ENCODE results near the gene CTCF. TPM values are rescaled to one million over a fixed set of nuclear protein-coding genes. Genes with fewer than 3 reads are reported as not detected.
A peak's percentile ranks its signal among the peaks of the same experiment; 100 is the strongest.

CTCF gene
- total and polyA plus RNA-seq, 2 experiments from 2014 or later, result 64.5 to 72.3 TPM

DNA sequence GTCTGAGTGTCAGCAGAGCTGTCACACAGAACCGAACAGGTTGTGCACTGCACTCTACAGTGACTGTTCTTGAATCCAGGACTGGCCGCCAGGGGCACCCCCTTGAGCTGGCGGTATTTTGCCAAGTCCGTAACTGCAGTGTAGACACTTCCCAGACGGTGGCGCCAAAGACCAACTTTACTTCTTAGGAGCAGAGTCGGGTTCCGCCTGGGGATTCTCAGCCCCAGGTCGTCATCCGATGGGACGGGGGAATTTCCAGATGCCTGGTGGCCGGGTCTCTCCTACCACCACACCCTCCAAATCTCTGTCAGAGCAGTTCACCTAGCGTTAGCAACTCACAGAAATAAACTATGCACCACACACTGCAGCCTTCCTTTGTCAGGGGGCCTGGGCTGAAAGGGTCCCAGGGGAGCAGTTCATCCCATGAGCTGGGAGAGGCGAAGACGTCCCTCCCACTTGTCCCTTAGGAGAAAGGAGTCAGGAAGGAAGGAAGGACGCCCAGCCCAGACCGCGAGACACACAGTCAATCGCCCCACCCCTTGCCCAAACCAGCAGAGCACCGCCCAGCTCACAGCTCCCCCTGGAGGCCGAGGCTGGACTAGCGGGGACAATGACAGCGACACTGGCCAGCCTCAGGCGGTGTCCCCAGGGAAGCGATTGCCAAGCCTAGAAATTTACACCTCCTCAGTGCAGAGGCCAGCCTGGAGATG is 41.1 kb upstream of the CTCF start:
- Mint-ChIP-seq H3K36me3 (ENCODE audit: low read depth) (no peaks in the 10 kb centered on the region), H3K4me3 (peak overlapping the region; percentile 75), H3K27ac (peak overlapping the region; percentile 95), H3K9me3 (no peaks in the 10 kb centered on the region; the same call in 2 of the 3 replicates), H3K27me3 (ENCODE audit: insufficient read depth, low read depth, poor library complexity) (peaks cover 64% of the 10 kb centered on the region), H3K4me1 (no peaks in the 10 kb centered on the region; the same call in 1 of the 3 replicates)
- no peaks in the 10 kb centered on the region for H4K20me1 ChIP-seq (replicated peaks; ENCODE audit: insufficient read depth)
- peaks cover 2% of the 10 kb centered on the region; the same call in 1 of the 2 replicates for H3K4me1 ChIP-seq (ENCODE audit: insufficient read depth)
- H3K36me3 ChIP-seq (ENCODE audit: insufficient read depth), result no peaks in the 10 kb centered on the region
- H3K9me2 ChIP-seq (ENCODE audit: insufficient read depth), result no peaks in the 10 kb centered on the region
- H2AFZ ChIP-seq, result peak overlapping the region; percentile 77
- ATAC-seq (peak; percentile 84), DNase-seq (ENCODE audit: low spot score) (peak; percentile 99)
- no peaks in the 10 kb centered on the region for H3K79me2 ChIP-seq (replicated peaks; ENCODE audit: insufficient read depth)
- peak overlapping the region; percentile 83 for H3K4me2 ChIP-seq
- H3K4me3 ChIP-seq, result peak overlapping the region; percentile 58
- peak overlapping the region; percentile 78; the same call in 1 of the 2 replicates for H3K27ac ChIP-seq (ENCODE audit: low read depth)
- no peaks in the 10 kb centered on the region for H3F3A ChIP-seq (replicated peaks; ENCODE audit: low read depth)
- peaks cover 60% of the 10 kb centered on the region for H3K27me3 ChIP-seq (ENCODE audit: insufficient read depth)
- TF ChIP-seq, protein P1, sequence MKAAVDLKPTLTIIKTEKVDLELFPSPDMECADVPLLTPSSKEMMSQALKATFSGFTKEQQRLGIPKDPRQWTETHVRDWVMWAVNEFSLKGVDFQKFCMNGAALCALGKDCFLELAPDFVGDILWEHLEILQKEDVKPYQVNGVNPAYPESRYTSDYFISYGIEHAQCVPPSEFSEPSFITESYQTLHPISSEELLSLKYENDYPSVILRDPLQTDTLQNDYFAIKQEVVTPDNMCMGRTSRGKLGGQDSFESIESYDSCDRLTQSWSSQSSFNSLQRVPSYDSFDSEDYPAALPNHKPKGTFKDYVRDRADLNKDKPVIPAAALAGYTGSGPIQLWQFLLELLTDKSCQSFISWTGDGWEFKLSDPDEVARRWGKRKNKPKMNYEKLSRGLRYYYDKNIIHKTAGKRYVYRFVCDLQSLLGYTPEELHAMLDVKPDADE (IDR thresholded peaks at IDR 0.05), result no peak
- TF ChIP-seq ZNF331 (CRISPR knock-in tag; IDR thresholded peaks at IDR 0.05; ENCODE audit: low read depth), result no peak
- TF ChIP-seq EZH2 (IDR thresholded peaks at IDR 0.05; ENCODE audit: low read depth, unreplicated experiment), result no peak
- no peak for TF ChIP-seq STAT1 (IDR thresholded peaks at IDR 0.05; ENCODE audit: unreplicated experiment)
- TF ChIP-seq NANOG (IDR thresholded peaks at IDR 0.05; ENCODE audit: borderline replicate concordance), result no peak
- TF ChIP-seq, protein P2, sequence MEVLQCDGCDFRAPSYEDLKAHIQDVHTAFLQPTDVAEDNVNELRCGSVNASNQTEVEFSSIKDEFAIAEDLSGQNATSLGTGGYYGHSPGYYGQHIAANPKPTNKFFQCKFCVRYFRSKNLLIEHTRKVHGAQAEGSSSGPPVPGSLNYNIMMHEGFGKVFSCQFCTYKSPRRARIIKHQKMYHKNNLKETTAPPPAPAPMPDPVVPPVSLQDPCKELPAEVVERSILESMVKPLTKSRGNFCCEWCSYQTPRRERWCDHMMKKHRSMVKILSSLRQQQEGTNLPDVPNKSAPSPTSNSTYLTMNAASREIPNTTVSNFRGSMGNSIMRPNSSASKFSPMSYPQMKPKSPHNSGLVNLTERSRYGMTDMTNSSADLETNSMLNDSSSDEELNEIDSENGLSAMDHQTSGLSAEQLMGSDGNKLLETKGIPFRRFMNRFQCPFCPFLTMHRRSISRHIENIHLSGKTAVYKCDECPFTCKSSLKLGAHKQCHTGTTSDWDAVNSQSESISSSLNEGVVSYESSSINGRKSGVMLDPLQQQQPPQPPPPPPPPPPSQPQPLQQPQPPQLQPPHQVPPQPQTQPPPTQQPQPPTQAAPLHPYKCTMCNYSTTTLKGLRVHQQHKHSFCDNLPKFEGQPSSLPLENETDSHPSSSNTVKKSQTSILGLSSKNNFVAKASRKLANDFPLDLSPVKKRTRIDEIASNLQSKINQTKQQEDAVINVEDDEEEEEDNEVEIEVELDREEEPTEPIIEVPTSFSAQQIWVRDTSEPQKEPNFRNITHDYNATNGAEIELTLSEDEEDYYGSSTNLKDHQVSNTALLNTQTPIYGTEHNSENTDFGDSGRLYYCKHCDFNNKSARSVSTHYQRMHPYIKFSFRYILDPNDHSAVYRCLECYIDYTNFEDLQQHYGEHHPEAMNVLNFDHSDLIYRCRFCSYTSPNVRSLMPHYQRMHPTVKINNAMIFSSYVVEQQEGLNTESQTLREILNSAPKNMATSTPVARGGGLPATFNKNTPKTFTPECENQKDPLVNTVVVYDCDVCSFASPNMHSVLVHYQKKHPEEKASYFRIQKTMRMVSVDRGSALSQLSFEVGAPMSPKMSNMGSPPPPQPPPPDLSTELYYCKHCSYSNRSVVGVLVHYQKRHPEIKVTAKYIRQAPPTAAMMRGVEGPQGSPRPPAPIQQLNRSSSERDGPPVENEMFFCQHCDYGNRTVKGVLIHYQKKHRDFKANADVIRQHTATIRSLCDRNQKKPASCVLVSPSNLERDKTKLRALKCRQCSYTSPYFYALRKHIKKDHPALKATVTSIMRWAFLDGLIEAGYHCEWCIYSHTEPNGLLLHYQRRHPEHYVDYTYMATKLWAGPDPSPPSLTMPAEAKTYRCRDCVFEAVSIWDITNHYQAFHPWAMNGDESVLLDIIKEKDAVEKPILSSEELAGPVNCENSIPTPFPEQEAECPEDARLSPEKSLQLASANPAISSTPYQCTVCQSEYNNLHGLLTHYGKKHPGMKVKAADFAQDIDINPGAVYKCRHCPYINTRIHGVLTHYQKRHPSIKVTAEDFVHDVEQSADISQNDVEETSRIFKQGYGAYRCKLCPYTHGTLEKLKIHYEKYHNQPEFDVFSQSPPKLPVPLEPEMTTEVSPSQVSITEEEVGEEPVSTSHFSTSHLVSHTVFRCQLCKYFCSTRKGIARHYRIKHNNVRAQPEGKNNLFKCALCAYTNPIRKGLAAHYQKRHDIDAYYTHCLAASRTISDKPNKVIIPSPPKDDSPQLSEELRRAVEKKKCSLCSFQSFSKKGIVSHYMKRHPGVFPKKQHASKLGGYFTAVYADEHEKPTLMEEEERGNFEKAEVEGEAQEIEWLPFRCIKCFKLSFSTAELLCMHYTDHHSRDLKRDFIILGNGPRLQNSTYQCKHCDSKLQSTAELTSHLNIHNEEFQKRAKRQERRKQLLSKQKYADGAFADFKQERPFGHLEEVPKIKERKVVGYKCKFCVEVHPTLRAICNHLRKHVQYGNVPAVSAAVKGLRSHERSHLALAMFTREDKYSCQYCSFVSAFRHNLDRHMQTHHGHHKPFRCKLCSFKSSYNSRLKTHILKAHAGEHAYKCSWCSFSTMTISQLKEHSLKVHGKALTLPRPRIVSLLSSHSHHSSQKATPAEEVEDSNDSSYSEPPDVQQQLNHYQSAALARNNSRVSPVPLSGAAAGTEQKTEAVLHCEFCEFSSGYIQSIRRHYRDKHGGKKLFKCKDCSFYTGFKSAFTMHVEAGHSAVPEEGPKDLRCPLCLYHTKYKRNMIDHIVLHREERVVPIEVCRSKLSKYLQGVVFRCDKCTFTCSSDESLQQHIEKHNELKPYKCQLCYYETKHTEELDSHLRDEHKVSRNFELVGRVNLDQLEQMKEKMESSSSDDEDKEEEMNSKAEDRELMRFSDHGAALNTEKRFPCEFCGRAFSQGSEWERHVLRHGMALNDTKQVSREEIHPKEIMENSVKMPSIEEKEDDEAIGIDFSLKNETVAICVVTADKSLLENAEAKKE (CRISPR knock-in tag; IDR thresholded peaks at IDR 0.05), result no peak
- TF ChIP-seq EZH2phosphoT487 (IDR thresholded peaks at IDR 0.05; ENCODE audit: unreplicated experiment), result no peak
- peak; percentile 30; the same call in 1 of the 2 replicates for TF ChIP-seq CREB1 (CRISPR knock-in tag; IDR thresholded peaks at IDR 0.05; ENCODE audit: low read depth)
- no peak for TF ChIP-seq JUNB (IDR thresholded peaks at IDR 0.05; ENCODE audit: unreplicated experiment)
- peak; percentile 76 to 99 for TF ChIP-seq CTCF (conservative IDR thresholded peaks at IDR 0.05; ENCODE audit: low read depth in 2 of 2)
- TF ChIP-seq POLR2AphosphoS5 (IDR thresholded peaks at IDR 0.05; ENCODE audit: low read depth), result peak; percentile 52; the same call in 1 of the 2 replicates
- TF ChIP-seq, protein P3, sequence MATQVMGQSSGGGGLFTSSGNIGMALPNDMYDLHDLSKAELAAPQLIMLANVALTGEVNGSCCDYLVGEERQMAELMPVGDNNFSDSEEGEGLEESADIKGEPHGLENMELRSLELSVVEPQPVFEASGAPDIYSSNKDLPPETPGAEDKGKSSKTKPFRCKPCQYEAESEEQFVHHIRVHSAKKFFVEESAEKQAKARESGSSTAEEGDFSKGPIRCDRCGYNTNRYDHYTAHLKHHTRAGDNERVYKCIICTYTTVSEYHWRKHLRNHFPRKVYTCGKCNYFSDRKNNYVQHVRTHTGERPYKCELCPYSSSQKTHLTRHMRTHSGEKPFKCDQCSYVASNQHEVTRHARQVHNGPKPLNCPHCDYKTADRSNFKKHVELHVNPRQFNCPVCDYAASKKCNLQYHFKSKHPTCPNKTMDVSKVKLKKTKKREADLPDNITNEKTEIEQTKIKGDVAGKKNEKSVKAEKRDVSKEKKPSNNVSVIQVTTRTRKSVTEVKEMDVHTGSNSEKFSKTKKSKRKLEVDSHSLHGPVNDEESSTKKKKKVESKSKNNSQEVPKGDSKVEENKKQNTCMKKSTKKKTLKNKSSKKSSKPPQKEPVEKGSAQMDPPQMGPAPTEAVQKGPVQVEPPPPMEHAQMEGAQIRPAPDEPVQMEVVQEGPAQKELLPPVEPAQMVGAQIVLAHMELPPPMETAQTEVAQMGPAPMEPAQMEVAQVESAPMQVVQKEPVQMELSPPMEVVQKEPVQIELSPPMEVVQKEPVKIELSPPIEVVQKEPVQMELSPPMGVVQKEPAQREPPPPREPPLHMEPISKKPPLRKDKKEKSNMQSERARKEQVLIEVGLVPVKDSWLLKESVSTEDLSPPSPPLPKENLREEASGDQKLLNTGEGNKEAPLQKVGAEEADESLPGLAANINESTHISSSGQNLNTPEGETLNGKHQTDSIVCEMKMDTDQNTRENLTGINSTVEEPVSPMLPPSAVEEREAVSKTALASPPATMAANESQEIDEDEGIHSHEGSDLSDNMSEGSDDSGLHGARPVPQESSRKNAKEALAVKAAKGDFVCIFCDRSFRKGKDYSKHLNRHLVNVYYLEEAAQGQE (IDR thresholded peaks at IDR 0.05; ENCODE audit: unreplicated experiment), result no peak
- TF ChIP-seq ZNF114 (CRISPR knock-in tag; IDR thresholded peaks at IDR 0.05), result no peak
